ENCODE measurements around the gene PRPF4.
"Not testable (repeated sequence)": the region's sequence is repeated elsewhere in the genome, so short reads cannot be mapped to it uniquely, and the experiment has no call there.

Gene PRPF4

DNA sequence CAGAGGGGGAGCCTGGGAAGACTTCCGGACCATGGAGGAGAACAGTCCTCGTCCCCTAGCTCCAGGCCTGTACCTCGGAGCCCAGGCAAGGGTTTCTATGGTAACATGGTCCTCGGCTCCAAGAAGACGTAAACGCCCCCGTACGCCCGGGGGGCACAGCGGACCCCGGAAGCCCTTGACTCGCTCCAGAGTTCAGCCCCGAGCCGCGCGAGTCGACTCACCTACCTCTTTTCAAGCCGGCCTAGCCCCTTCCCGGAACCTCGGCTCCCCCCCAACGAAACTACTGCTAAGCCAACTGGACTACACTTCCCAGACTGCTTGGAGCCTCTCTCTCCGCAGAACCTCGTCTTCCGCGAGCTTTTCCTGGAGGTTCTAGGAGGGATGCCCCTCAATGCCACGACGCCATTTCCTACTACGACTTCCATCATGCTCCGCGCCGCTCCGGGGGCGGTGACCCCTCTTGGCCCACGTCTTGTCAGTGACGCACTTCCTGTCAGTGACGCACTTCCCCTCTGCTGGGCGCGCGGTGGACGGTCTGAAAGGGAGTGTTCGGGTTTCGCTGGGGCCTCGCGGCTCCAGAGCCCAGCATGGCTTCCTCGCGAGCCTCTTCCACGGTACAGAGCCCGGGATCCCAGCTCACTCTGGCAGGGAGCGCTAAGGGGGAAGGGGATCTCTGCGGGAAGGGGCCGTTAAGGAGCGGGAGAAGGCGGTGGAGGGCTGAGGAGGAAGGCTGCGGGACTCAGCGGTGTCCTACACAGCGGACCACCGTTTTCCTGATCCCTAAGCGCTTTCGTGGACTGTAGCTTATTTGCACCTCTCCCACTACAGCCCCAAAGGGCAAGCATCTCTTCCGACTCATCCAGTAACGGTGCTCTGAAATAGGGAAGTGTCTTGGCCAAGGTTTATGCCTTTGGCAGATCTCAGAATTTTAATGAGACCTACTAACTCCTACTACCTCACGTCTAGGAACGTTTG lies at the start of gene PRPF4, which contains the start of gene CDC26:
Gene PRPF4, plus strand, starts transcription at position 502 of the 975 bp plus-strand sequence. Its CDS starts 86 bp downstream, at position 588.
Gene CDC26, minus strand, starts transcription at position 416 of the 975 bp plus-strand sequence. CDS start 3,065 bp downstream, outside the sequence.
- FAIRE-seq = peak; percentile 97

DNA sequence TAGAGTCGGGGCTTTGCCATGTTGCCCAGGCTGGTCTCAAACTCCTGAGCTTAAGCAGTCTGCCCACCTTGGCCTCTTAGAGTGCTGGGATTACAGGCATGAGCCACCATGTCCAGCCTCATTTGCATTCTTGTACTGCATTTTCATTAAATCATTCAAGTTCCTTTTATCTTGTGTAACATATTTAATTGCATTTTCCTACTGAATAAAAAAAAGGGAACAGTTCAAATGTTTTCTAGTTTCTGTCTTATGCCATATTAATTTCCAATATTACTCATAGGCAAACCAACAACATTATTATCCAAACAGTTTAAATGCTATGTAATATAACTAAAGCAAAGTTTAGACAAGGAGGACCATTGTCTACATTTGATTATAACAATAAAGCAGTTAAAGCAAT lies 48.0 kb upstream of the PRPF4 start:
- no peak for FAIRE-seq

GRCh38 chr9:113228130-113228665 lies 47.3 kb upstream of the PRPF4 start:
- no peak for FAIRE-seq

GRCh38 chr9:113231701-113232100 lies 43.8 kb upstream of the PRPF4 start:
- no peak for FAIRE-seq

- not testable (repeated sequence) for FAIRE-seq
Measured at GRCh38 chr9:113235701-113236255, 39.7 kb upstream of the PRPF4 start.

DNA sequence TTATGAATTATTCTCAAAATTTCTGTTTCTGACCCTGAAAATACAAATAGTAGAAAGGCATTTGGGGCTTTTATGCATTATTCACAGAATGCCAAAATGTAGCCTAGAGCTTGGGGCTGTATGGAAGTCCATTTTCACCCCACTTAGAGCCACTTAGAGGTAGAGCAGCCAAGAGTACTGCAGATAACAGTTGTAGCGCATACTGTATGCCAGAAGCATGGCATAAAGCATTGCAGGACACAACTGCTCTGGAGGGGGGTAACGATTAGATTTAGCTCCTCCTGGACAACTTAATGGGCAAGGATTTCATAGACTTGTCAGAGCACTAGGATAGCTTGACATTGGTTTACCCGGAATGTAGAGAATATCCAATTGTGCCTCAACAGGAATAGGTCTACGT lies 38.4 kb upstream of the PRPF4 start:
- FAIRE-seq = no peak

- FAIRE-seq = no peak
Measured at GRCh38 chr9:113238202-113238858, 37.1 kb upstream of the PRPF4 start.

- FAIRE-seq = no peak
Measured at GRCh38 chr9:113238859-113239232, 36.6 kb upstream of the PRPF4 start.

DNA sequence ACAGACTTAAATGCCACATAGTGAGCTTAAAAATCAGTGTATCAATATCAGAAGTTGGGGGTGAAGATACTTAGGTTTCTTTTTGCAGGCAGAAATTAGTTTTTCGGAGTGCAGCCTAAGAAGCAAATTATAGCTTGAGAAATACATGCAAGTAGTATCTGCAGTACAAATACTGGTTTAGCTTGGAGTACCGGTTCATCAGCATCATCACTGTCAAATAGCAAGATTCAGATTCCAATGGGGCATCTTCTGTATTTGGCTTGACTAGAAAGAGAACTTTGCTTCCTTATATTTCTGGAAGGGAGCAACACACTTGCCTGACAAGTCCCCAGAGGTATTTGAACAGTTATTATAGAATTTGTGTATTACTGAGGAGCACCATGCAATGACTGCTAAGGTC lies 34.3 kb upstream of the PRPF4 start:
- no peak for FAIRE-seq

GRCh38 chr9:113244556-113244955 lies 30.9 kb upstream of the PRPF4 start:
- no peak for FAIRE-seq

DNA sequence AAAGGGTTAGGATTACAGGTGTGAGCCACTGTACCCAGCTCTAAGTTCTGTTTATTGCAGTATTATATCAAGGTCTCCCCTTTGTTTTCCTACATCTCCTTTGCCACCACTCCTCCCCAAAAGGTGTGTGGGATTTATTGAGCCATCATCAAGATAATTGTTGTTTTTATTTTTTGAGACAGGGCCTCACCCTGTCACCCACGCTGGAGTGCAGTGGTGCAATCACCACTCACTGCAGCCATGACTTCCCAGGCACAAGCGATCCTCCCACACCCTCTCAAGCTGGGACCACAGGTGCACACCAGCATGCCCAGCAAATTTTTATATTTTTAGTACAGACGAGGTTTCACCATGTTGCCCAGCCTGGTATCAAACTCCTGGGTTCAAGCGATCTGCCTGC lies 29.6 kb upstream of the PRPF4 start:
- no peak for FAIRE-seq

DNA sequence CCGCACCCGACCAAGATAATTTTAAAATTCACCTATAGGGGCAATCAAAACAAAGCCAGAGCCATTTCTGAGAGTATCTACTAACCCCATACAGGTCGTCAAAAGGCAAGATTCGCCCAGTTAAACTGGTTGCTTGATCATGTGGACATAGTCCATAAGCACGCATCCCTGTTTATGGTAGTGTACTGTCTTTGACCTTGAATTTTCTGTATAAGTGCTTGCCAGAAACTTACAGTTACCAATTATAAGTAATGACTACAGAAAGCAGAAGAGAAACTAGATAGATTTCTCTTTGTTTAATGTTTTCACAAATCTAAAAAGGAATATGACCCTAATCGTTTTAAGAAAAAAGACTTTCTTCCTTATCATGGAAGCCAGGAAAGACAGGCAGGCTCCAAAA lies 28.5 kb upstream of the PRPF4 start:
- FAIRE-seq = no peak

GRCh38 chr9:113247640-113248039 lies 27.8 kb upstream of the PRPF4 start:
- FAIRE-seq = no peak

DNA sequence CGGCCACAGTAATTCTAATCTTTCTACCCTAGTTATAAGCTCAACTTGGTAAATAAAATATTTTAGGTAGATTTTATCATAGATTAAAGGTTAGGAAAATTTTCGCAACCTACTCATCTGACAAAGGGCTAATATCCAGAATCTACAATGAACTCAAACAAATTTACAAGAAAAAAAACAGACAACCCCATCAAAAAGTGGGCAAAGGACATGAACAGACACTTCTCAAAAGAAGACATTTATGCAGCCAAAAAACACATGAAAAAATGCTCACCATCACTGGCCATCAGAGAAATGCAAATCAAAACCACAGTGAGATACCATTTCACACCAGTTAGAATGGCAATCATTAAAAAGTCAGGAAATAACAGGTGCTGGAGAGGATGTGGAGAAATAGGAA lies 25.8 kb upstream of the PRPF4 start:
- FAIRE-seq = not testable (repeated sequence)

- FAIRE-seq = no peak
Measured at GRCh38 chr9:113250807-113251206, 24.7 kb upstream of the PRPF4 start.

DNA sequence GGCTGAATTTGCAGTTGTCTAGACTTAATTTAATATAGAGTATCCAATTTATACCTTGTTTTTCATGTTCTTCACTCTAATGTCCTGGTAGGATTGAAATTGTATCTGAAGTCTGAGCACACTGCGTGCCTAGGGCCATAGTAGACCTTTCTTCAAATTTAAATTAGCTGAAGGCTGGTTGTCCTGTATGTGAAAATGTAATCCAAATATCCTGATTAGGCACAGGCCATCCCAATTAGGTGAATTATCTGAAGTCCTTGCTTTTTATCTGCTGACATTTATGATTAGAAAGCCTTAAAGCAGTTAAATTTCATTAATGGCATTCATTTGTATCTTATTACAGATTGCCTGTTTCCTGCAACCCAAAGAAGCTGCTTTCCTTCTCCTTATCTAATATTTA lies 20.5 kb upstream of the PRPF4 start:
- FAIRE-seq = no peak

GRCh38 chr9:113255438-113255837 lies 20.0 kb upstream of the PRPF4 start:
- no peak for FAIRE-seq

DNA sequence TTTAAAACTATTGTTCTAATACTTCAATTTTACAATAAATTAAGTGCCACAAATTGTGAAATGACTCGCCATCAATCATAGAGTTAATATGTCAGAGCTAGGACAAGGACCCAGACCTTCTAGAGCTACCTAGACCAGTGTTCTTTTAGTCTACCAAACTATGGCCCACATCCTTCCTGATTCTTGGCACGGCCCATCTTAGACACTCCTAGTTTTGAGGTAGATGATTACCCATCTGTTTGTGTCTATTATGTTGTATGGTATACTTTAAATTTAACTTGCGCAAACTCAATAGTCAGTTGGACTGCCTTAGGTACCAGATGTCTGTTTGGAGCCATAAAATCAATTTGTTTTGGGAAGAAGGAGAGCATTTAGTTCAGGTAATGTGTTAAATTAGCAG lies 17.6 kb upstream of the PRPF4 start:
- FAIRE-seq = no peak

- FAIRE-seq = no peak
Measured at GRCh38 chr9:113258282-113258681, 17.2 kb upstream of the PRPF4 start.

GRCh38 chr9:113261917-113262671 lies 13.4 kb upstream of the PRPF4 start:
- no peak for FAIRE-seq

GRCh38 chr9:113266174-113266573 lies 9.3 kb upstream of the PRPF4 start:
- no peak for FAIRE-seq

DNA sequence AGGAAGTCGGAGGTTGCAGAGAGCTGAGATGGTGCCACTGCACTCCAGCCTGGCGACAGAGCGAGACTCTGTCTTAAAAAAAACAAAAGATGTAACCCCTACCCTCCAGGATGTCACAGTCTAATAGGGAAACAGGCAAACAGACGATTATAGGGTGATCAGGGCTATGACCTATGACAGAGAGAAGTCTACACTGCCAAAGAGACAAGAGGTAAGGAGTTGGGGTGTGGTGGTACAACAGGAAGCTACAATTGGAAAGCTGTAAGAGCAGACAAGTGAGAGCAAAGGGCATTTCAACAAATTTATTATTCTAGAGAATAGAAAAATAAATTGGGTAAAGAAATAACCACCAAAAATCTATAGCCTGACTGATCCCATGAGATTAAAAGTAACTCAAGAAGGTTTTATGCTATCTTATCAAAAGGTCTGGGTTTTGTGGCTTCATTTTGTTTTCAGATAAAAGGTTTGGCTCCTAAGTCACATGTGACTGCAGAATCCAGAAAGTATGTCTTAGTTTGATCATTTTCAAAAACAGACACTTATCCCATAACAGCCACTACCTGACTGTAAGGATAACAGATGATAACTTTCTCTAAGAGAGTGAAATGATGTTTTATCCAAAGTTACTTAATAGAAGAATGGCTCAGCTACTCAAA lies 7.4 kb upstream of the PRPF4 start:
- no peak for FAIRE-seq

Measured in G401.6 (cell line).